HEK293T (cell line): ENCODE measurements around the gene C1orf115.

Experiments used
- ARNT ChIP-seq: fragments of 450-650 bp; IDR thresholded peaks from 2 replicates; pipeline ENCODE4 v1.6.1; 2017; ENCODE audit warnings: mild to moderate bottlenecking
- BHLHE40 ChIP-seq: fragments of 450-650 bp; IDR thresholded peaks from 2 replicates; pipeline ENCODE4 v1.6.1; 2016; ENCODE audit warnings: mild to moderate bottlenecking, moderate library complexity, borderline replicate concordance
- CTBP1 ChIP-seq: fragments of 450-650 bp; IDR thresholded peaks from 2 replicates; pipeline ENCODE4 v1.6.1; 2016; ENCODE audit warnings: borderline replicate concordance
- FOXM1 ChIP-seq: fragments of 450-650 bp; IDR thresholded peaks from 2 replicates; pipeline ENCODE4 v1.6.1; 2017; ENCODE audit warnings: mild to moderate bottlenecking, borderline replicate concordance
- SP1 ChIP-seq: fragments of 450-650 bp; IDR thresholded peaks from 2 replicates; pipeline ENCODE4 v1.6.1; 2017
- SUZ12 ChIP-seq: fragments of 450-650 bp; IDR thresholded peaks from 2 replicates; pipeline ENCODE4 v1.6.1; 2016; ENCODE audit warnings: mild to moderate bottlenecking

GRCh38 chr1:220707160-220707559, 17.0 kb downstream of the C1orf115 start:
- no peak for TF ChIP-seq BHLHE40
- no peak for TF ChIP-seq CTBP1
- TF ChIP-seq SUZ12, result no peak
- TF ChIP-seq SP1, result no peak
- TF ChIP-seq FOXM1, result no peak
- TF ChIP-seq ARNT, result no peak
